H1 (cell line): ENCODE data around the gene PRKAG1. TPM values are rescaled to one million over a fixed set of nuclear protein-coding genes. Genes with fewer than 3 reads are reported as not detected.

Source experiments
- CBX5 ChIP-seq: fragments of 300-800, 300-1000 bp; sonication (generic); IDR thresholded peaks from 2 replicates; pipeline ENCODE4 v1.7.1; 2016; ENCODE audit warnings: antibody characterized with exemption, low read length, low read depth
- CHD1 ChIP-seq: IDR thresholded peaks from 2 replicates; pipeline ENCODE4 v1.6.1; 2012; ENCODE audit warnings: low read depth, low read length, improper control_type of control experiment
- EGR1 ChIP-seq: IDR thresholded peaks from 2 replicates; pipeline ENCODE4 v1.6.1; 2011; ENCODE audit warnings: low read depth, low read length, borderline replicate concordance
- EP300 ChIP-seq, 2 experiments: IDR thresholded peaks; 1 replicate in 1 of 2; 2 replicates in 1 of 2; pipeline ENCODE4 v1.6.1; 2011 to 2012; ENCODE audit warnings: low read depth in 2 of 2, low read length in 2 of 2, mild to moderate bottlenecking in 2 of 2, borderline replicate concordance in 1 of 2, inconsistent platforms in 1 of 2, moderate library complexity in 1 of 2
- FOSL1 ChIP-seq: IDR thresholded peaks from 2 replicates; pipeline ENCODE4 v1.6.1; 2011; ENCODE audit warnings: mild to moderate bottlenecking, low read depth, low read length, moderate library complexity; ENCODE audit not compliant: insufficient read depth
- GABPA ChIP-seq: IDR thresholded peaks from 2 replicates; pipeline ENCODE4 v1.6.1; 2011; ENCODE audit warnings: mild to moderate bottlenecking, low read length, moderate library complexity, borderline replicate concordance; ENCODE audit not compliant: insufficient read depth
- GTF2F1 ChIP-seq: IDR thresholded peaks from 2 replicates; pipeline ENCODE4 v1.6.1; 2012; ENCODE audit warnings: low read depth, low read length, improper control_type of control experiment, borderline replicate concordance
- HDAC2 ChIP-seq, 2 experiments: fragments of 300-600 bp in 1 of 2; sonication (generic) in 1 of 2; IDR thresholded peaks; 2 replicates each; pipeline ENCODE4 v1.6.1; 2011 to 2012; ENCODE audit warnings: low read depth in 2 of 2, low read length in 2 of 2, mild to moderate bottlenecking in 2 of 2, moderate library complexity in 2 of 2, borderline replicate concordance in 1 of 2, inconsistent platforms in 1 of 2
- JUN ChIP-seq: IDR thresholded peaks from 2 replicates; pipeline ENCODE4 v1.6.1; 2011; ENCODE audit warnings: low read depth, mild to moderate bottlenecking, improper control_type of control experiment, low read length
- KDM1A ChIP-seq: fragments of 200-600, 300-600 bp; sonication (generic); IDR thresholded peaks from 2 replicates; pipeline ENCODE4 v1.7.1; 2016; ENCODE audit warnings: mild to moderate bottlenecking, low read length, borderline replicate concordance
- POLR2AphosphoS5 ChIP-seq: IDR thresholded peaks from 2 replicates; pipeline ENCODE4 v1.6.1; 2011; ENCODE audit warnings: low read depth, low read length
- POU5F1 ChIP-seq: IDR thresholded peaks from 2 replicates; pipeline ENCODE4 v1.6.1; 2011; ENCODE audit warnings: low read depth, mild to moderate bottlenecking, low read length, moderate library complexity
- RXRA ChIP-seq: IDR thresholded peaks from 2 replicates; pipeline ENCODE4 v1.6.1; 2011; ENCODE audit warnings: low read depth, mild to moderate bottlenecking, low read length, moderate library complexity; ENCODE audit not compliant: insufficient read depth
- SP2 ChIP-seq: IDR thresholded peaks from 2 replicates; pipeline ENCODE4 v1.6.1; 2012; ENCODE audit warnings: mild to moderate bottlenecking, low read length, inconsistent platforms
- SRF ChIP-seq: IDR thresholded peaks from 2 replicates; pipeline ENCODE4 v1.6.1; 2011; ENCODE audit warnings: mild to moderate bottlenecking, low read depth, low read length, moderate library complexity
- TAF1 ChIP-seq: IDR thresholded peaks from 2 replicates; pipeline ENCODE4 v1.6.1; 2011; ENCODE audit warnings: mild to moderate bottlenecking, low read depth, low read length
- TAF7 ChIP-seq: optimal IDR thresholded peaks from 2 replicates; pipeline ENCODE3; 2011; ENCODE audit warnings: low read depth, mild to moderate bottlenecking, inconsistent platforms, low read length, moderate library complexity, borderline replicate concordance
- polyA plus RNA-seq, 7 experiments: library from polyadenylated mRNA; depleted of rRNA in 3 of 7; stranded (reverse) in 5 of 7; unstranded in 2 of 7; fragments of >200 nt in 5 of 7; fragments of 200-250 nt in 2 of 7; gene quantifications; 1 replicate in 5 of 7; 2 replicates in 1 of 7; 4 replicates in 1 of 7; pipeline versions ENCODE4 v1.2.1 to v1.2.3, GENCODE V29; 2011 to 2013; ENCODE audit warnings: missing spikeins in 2 of 7, mixed read lengths in 2 of 7
- total RNA-seq: library from RNA; stranded (reverse); fragmentation: NEBNext Ultra II Directional; extraction: Animal tissue kit (Norgen Biotek cat#: 25700); gene quantifications from 2 replicates; pipeline ENCODE4 v1.2.1, GENCODE V29; 2021
- TF ChIP-seq, protein P1 (sequence below): IDR thresholded peaks from 2 replicates; pipeline ENCODE4 v1.6.1; 2012; ENCODE audit warnings: inconsistent platforms
- TF ChIP-seq, protein P2 (sequence below): IDR thresholded peaks from 2 replicates; pipeline ENCODE4 v1.6.1; 2011; ENCODE audit warnings: low read depth, mild to moderate bottlenecking, low read length; ENCODE audit not compliant: insufficient read depth
- TF ChIP-seq, protein P3 (sequence below), 3 experiments: IDR thresholded peaks; 1 replicate in 2 of 3; 2 replicates in 1 of 3; pipeline versions ENCODE4 v1.5.1 to v1.6.1; 2011; ENCODE audit warnings: low read length in 3 of 3, mild to moderate bottlenecking in 3 of 3, inconsistent platforms in 2 of 3, low read depth in 1 of 3, moderate library complexity in 1 of 3; ENCODE audit not compliant: insufficient read depth in 1 of 3; ENCODE audit errors: control extremely low read depth in 1 of 3

Gene PRKAG1
- total and polyA plus RNA-seq, 2 of the 8 experiments (the other 6 are each of a cell fraction or from before 2014, with no cell fraction given), result 38.6 to 57.5 TPM

DNA sequence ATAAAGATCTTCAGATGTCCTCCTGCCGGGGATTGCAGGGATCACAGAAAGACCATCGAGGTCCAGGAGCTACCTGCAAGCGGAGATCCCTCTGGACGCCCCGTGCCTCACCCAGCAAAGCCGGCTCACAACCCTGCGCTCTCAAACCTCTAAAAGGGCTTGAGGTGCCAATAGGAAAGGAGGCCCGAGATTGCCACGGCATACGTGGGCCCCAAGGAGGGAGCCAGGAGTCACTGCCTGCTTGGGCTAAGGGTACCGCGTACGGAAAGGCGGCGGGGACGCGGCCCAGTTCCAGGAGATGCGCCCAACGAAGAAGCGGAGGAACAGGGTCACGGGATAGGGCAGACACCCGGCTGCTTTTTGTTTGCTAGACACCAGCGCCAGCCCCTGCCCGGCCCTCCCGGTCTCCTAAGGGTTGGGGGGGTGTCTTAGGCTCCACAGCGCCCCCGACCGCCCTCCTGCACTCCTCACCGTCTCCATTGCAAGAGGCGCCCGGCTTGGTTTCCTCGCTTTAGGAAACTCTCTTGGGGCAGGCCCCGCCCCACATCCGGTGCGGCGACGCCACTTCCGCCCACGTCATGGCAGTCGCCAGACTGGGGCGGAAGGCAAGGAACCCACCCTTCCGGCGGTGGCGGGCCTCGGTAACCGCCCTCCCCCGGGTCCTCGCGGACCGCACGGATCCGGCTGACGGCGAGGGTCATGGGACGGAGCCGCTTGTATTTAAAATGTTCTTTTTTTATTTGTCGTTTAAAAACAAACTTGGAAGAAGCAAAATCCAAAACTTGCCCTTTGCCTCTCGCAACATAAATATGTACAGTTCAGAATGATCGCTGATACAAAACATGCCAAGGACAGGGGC, at the start of gene PRKAG1 (continued):
- TF ChIP-seq, protein P1, sequence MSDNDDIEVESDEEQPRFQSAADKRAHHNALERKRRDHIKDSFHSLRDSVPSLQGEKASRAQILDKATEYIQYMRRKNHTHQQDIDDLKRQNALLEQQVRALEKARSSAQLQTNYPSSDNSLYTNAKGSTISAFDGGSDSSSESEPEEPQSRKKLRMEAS, result no peak
- TF ChIP-seq TAF7, result peak; percentile 89
- TF ChIP-seq, protein P2, sequence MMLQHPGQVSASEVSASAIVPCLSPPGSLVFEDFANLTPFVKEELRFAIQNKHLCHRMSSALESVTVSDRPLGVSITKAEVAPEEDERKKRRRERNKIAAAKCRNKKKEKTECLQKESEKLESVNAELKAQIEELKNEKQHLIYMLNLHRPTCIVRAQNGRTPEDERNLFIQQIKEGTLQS, result no peak
- peak; percentile 58; the same call in 1 of the 2 replicates for TF ChIP-seq CHD1
- no peak for TF ChIP-seq RXRA
- TF ChIP-seq, protein P3, sequence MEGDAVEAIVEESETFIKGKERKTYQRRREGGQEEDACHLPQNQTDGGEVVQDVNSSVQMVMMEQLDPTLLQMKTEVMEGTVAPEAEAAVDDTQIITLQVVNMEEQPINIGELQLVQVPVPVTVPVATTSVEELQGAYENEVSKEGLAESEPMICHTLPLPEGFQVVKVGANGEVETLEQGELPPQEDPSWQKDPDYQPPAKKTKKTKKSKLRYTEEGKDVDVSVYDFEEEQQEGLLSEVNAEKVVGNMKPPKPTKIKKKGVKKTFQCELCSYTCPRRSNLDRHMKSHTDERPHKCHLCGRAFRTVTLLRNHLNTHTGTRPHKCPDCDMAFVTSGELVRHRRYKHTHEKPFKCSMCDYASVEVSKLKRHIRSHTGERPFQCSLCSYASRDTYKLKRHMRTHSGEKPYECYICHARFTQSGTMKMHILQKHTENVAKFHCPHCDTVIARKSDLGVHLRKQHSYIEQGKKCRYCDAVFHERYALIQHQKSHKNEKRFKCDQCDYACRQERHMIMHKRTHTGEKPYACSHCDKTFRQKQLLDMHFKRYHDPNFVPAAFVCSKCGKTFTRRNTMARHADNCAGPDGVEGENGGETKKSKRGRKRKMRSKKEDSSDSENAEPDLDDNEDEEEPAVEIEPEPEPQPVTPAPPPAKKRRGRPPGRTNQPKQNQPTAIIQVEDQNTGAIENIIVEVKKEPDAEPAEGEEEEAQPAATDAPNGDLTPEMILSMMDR (IDR thresholded peaks at IDR 0.05; ENCODE audit: control extremely low read depth in 1 of 3, insufficient read depth in 1 of 3, low read depth in 1 of 3, low read length in 3 of 3), result peak; percentile 51 to 66 (median 64)
- 0 out of 2 replicates have a peak, but pooled peaks have one; percentile 28 for TF ChIP-seq JUN
- TF ChIP-seq HDAC2 (IDR thresholded peaks at IDR 0.05; ENCODE audit: borderline replicate concordance in 1 of 2, low read depth in 2 of 2, low read length in 2 of 2), result no peak
- TF ChIP-seq FOSL1, result no peak
- peak; percentile 88 for TF ChIP-seq GTF2F1
- no peak for TF ChIP-seq SRF
- TF ChIP-seq SP2, result no peak
- peak; percentile 95 for TF ChIP-seq GABPA
- no peak for TF ChIP-seq CBX5
- peak; percentile 69 for TF ChIP-seq EGR1
- TF ChIP-seq KDM1A, result no peak
- no peak for TF ChIP-seq POU5F1
- peak in 1 of 2 experiments; percentile 48; a peak in 1 of 3 replicates for TF ChIP-seq EP300 (IDR thresholded peaks at IDR 0.05; ENCODE audit: borderline replicate concordance in 1 of 2, low read depth in 2 of 2, low read length in 2 of 2)
- peak; percentile 97 for TF ChIP-seq TAF1
- TF ChIP-seq POLR2AphosphoS5, result peak; percentile 80
